GM18519 (cell line): ENCODE results near the gene NEK10.

Source experiments
- ATAC-seq: cut with Tn5 transposase; IDR thresholded peaks from one replicate; pipeline ENCODE4 v1.9.1; 2021; ENCODE audit warnings: mild to moderate bottlenecking, moderate library complexity; ENCODE audit not compliant: unreplicated experiment, low FRiP score

Gene NEK10

GRCh38 chr3:27079427-27080257, 289.5 kb downstream of the NEK10 start:
- no peak for ATAC-seq

- ATAC-seq: no peak
Measured at GRCh38 chr3:27078246-27078913, 290.8 kb downstream of the NEK10 start.

GRCh38 chr3:27076815-27077630, 292.2 kb downstream of the NEK10 start:
- ATAC-seq: no peak

GRCh38 chr3:27074914-27075313, 294.3 kb downstream of the NEK10 start:
- ATAC-seq: no peak

GRCh38 chr3:27073912-27074311, 295.3 kb downstream of the NEK10 start:
- no peak for ATAC-seq

- no peak for ATAC-seq
Measured at GRCh38 chr3:27072810-27073651, 296.2 kb downstream of the NEK10 start.

GRCh38 chr3:27060336-27060735, 308.8 kb downstream of the NEK10 start:
- ATAC-seq: no peak
